ENCODE measurements around the gene KIRREL3.

- no peak for TF ChIP-seq CTCF (conservative IDR thresholded peaks at IDR 0.05; ENCODE audit: low read depth, low read length)
- no peak for TF ChIP-seq EZH2 (IDR thresholded peaks at IDR 0.05; ENCODE audit: low read length, unreplicated experiment)
- TF ChIP-seq EZH2phosphoT487 (IDR thresholded peaks at IDR 0.05; ENCODE audit: borderline replicate concordance, low read length) = no peak
Measured at GRCh38 chr11:127027789-127028188, 27.2 kb upstream of the KIRREL3 start.

Measured in PC-3 (cell line).